OCI-LY1 (cell line): ENCODE data around the gene ZBTB47.

Experiments
- H2AFZ ChIP-seq: fragments of 200-600 bp; sonication (generic), shearing (Covaris generic); 2 replicates; pipeline ENCODE4 v1.6.0; 2014; ENCODE audit warnings: antibody characterized with exemption, mild to moderate bottlenecking, low read length
- H3F3A ChIP-seq: fragments of 200-600 bp; sonication (generic), shearing (Covaris generic); 2 replicates; pipeline ENCODE4 v1.6.0; 2014; ENCODE audit warnings: mild to moderate bottlenecking, antibody characterized with exemption, low read length, moderate library complexity; ENCODE audit not compliant: insufficient read depth
- H3K27ac ChIP-seq: fragments of 200-600 bp; sonication (generic); 2 replicates; pipeline ENCODE4 v1.5.1; 2014; ENCODE audit warnings: low read length, mixed run types, mild to moderate bottlenecking, low read depth; ENCODE audit not compliant: poor library complexity, severe bottlenecking
- H3K27me3 ChIP-seq: fragments of 200-600 bp; sonication (generic); 2 replicates; pipeline ENCODE4 v1.6.0; 2014; ENCODE audit warnings: antibody characterized with exemption, mild to moderate bottlenecking, low read length, moderate library complexity; ENCODE audit not compliant: insufficient read depth
- H3K36me3 ChIP-seq: fragments of 200-600 bp; sonication (generic); 2 replicates; pipeline ENCODE4 v1.6.1; 2014; ENCODE audit warnings: mild to moderate bottlenecking, antibody characterized with exemption, low read length, moderate library complexity, mixed read lengths; ENCODE audit not compliant: insufficient read depth
- H3K4me1 ChIP-seq: fragments of 200-600 bp; sonication (generic); 2 replicates; pipeline ENCODE4 v1.5.1; 2014; ENCODE audit warnings: mild to moderate bottlenecking, low read length, moderate library complexity; ENCODE audit not compliant: insufficient read depth, severe bottlenecking
- H3K4me2 ChIP-seq: fragments of 200-600 bp; sonication (generic), shearing (Covaris generic); 2 replicates; pipeline ENCODE4 v1.6.1; 2014; ENCODE audit warnings: low read length
- H3K4me3 ChIP-seq: fragments of 200-600 bp; sonication (generic); 2 replicates; pipeline ENCODE4 v1.5.1; 2014; ENCODE audit warnings: low read length, low read depth, mild to moderate bottlenecking, mixed read lengths; ENCODE audit not compliant: poor library complexity, severe bottlenecking
- H3K79me2 ChIP-seq: fragments of 200-600 bp; shearing (Covaris generic); 2 replicates; pipeline ENCODE4 v1.6.1; 2016; ENCODE audit warnings: mixed run types, low read length, mixed read lengths; ENCODE audit not compliant: insufficient read depth
- H3K9ac ChIP-seq: fragments of 200-600 bp; sonication (generic), shearing (Covaris generic); 2 replicates; pipeline ENCODE4 v1.6.1; 2014; ENCODE audit warnings: mild to moderate bottlenecking, low read length, mixed read lengths
- H3K9me2 ChIP-seq: fragments of 200-600 bp; sonication (generic), shearing (Covaris generic); 2 replicates; pipeline ENCODE4 v1.6.1; 2014; ENCODE audit warnings: low read depth, mild to moderate bottlenecking, low read length, mixed read lengths
- H3K9me3 ChIP-seq: fragments of 200-600 bp; shearing (Covaris generic); 2 replicates; pipeline ENCODE4 v1.6.1; 2014; ENCODE audit warnings: low read length, mixed read lengths
- H4K20me1 ChIP-seq: fragments of 200-600 bp; sonication (generic), shearing (Covaris generic); 2 replicates; pipeline ENCODE4 v1.6.0; 2016; ENCODE audit warnings: mild to moderate bottlenecking, low read length; ENCODE audit not compliant: insufficient read depth
- CTCF ChIP-seq: fragments of 200-600 bp; sonication (generic), shearing (Covaris generic); IDR thresholded peaks from 2 replicates; pipeline ENCODE4 v1.5.1; 2017; ENCODE audit warnings: mild to moderate bottlenecking, antibody characterized with exemption, low read length, moderate library complexity, mixed read lengths
- EZH2 ChIP-seq: fragments of 200-600 bp; sonication (generic), shearing (Covaris generic); IDR thresholded peaks from 2 replicates; pipeline ENCODE4 v1.8.0; 2017; ENCODE audit warnings: borderline replicate concordance, mixed run types, mild to moderate bottlenecking, antibody characterized with exemption, low read length, moderate library complexity, mixed read lengths

Gene ZBTB47

GRCh38 chr3:42700366-42701288, 47.1 kb downstream of the ZBTB47 start:
- H3F3A ChIP-seq: no peaks in the 10 kb centered on the region
- H3K4me3 ChIP-seq: no peak overlapping the region
- no peaks in the 10 kb centered on the region for H3K79me2 ChIP-seq
- H2AFZ ChIP-seq: no peak overlapping the region
- H3K9me2 ChIP-seq: no peaks in the 10 kb centered on the region
- H3K27ac ChIP-seq: no peak overlapping the region
- no peak overlapping the region for H3K4me2 ChIP-seq
- no peaks in the 10 kb centered on the region for H3K4me1 ChIP-seq
- no peaks in the 10 kb centered on the region for H4K20me1 ChIP-seq
- H3K9me3 ChIP-seq: no peaks in the 10 kb centered on the region
- TF ChIP-seq EZH2 (no peak), CTCF (no peak)
- no peaks in the 10 kb centered on the region for H3K36me3 ChIP-seq
- H3K9ac ChIP-seq: no peak overlapping the region
- H3K27me3 ChIP-seq: no peaks in the 10 kb centered on the region

- no peak overlapping the region for H3K4me2 ChIP-seq
- no peaks in the 10 kb centered on the region for H3K27me3 ChIP-seq
- H3K4me1 ChIP-seq: no peaks in the 10 kb centered on the region
- no peaks in the 10 kb centered on the region for H3K36me3 ChIP-seq
- H3K9me2 ChIP-seq: no peaks in the 10 kb centered on the region
- H3K9me3 ChIP-seq: no peaks in the 10 kb centered on the region
- TF ChIP-seq CTCF: no peak
- H3F3A ChIP-seq: no peaks in the 10 kb centered on the region
- H3K4me3 ChIP-seq: no peak overlapping the region
- H3K27ac ChIP-seq: no peak overlapping the region
- no peaks in the 10 kb centered on the region for H4K20me1 ChIP-seq
- H3K79me2 ChIP-seq: no peaks in the 10 kb centered on the region
- H2AFZ ChIP-seq: no peak overlapping the region
- no peak overlapping the region for H3K9ac ChIP-seq
Measured at GRCh38 chr3:42701371-42702065, 48.0 kb downstream of the ZBTB47 start.

- no peaks in the 10 kb centered on the region for H3K9me2 ChIP-seq
- H2AFZ ChIP-seq: no peak within 1 kb of the TSS
- H3K27me3 ChIP-seq: no peaks in the 10 kb centered on the region
- no peak within 1 kb of the TSS for H3K9ac ChIP-seq
- H3F3A ChIP-seq: no peaks in the 10 kb centered on the region
- H3K36me3 ChIP-seq: no peaks in the 10 kb centered on the region
- no peaks in the 10 kb centered on the region for H3K9me3 ChIP-seq
- no peaks in the 10 kb centered on the region for H3K4me1 ChIP-seq
- H3K4me3 ChIP-seq: no peak within 1 kb of the TSS
- TF ChIP-seq EZH2: no peak
- no peak for TF ChIP-seq CTCF
- no peak within 1 kb of the TSS for H3K4me2 ChIP-seq
- no peaks in the 10 kb centered on the region for H4K20me1 ChIP-seq
- no peaks in the 10 kb centered on the region for H3K79me2 ChIP-seq
- H3K27ac ChIP-seq: no peak within 1 kb of the TSS
Measured at GRCh38 chr3:42702066-42702951, 48.8 kb downstream of the ZBTB47 start, which contains the start of gene HHATL. Gene HHATL (minus strand): TSS chr3:42702798. CDS start chr3:42700826, 1,972 bp downstream.
